Adrenal gland (tissue), 12 donors: ENCODE measurements around the gene RGS1. TPM values are rescaled to one million over a fixed set of nuclear protein-coding genes. Genes with fewer than 3 reads are reported as not detected.

Source experiments
- DNase-seq, 7 donors: peaks; one replicate each; pipeline ENCODE4 v3.0.0-alpha.2; 2019 to 2020
- H3K27ac ChIP-seq, 5 donors: fragments of 200-600 bp; sonication (generic) in 4 of 5; 1 replicate in 3 of 5; 2 replicates in 2 of 5; pipeline versions ENCODE4 v1.5.1 to v1.8.0; 2016 to 2020; ENCODE audit warnings: mild to moderate bottlenecking in 1 of 5
- H3K27me3 ChIP-seq: fragments of 200-600 bp; 2 replicates; pipeline ENCODE4 v1.8.0; 2021
- H3K36me3 ChIP-seq, 2 donors: fragments of 200-600 bp; replicated peaks in 1 of 2; 1 replicate in 1 of 2; 2 replicates in 1 of 2; pipeline versions ENCODE4 v1.5.1 to v1.8.0; 2018 to 2022
- H3K4me1 ChIP-seq, 2 donors: fragments of 200-600 bp; replicated peaks in 1 of 2; 1 replicate in 1 of 2; 2 replicates in 1 of 2; pipeline versions ENCODE4 v1.5.1 to v1.8.0; 2018 to 2021
- H3K4me3 ChIP-seq, 4 donors: fragments of 200-600 bp; sonication (generic) in 3 of 4; one replicate each; pipeline ENCODE4 v1.5.1; 2016 to 2018
- H3K9me3 ChIP-seq, 3 donors: fragments of 200-600 bp; sonication (generic) in 1 of 3; replicated peaks in 1 of 3; 1 replicate in 2 of 3; 2 replicates in 1 of 3; pipeline versions ENCODE4 v1.5.1 to v1.8.0; 2016 to 2021
- POLR2A ChIP-seq, 2 donors: fragments of 450-650 bp; IDR thresholded peaks; one replicate each; pipeline ENCODE4 v1.6.1; 2017; ENCODE audit warnings: antibody characterized with exemption in 2 of 2, mild to moderate bottlenecking in 2 of 2, moderate library complexity in 1 of 2
- WGBS, 4 donors: extraction: QIAGEN DNeasy Blood & Tissue Kit in 2 of 4; methylation state at CpG; one replicate each; pipeline versions ENCODE4 v1.1.5 to v1.1.7; 2013 to 2017; 5-methylcytosine and 5-hydroxymethylcytosine counted together
- intact Hi-C, 2 donors: fragments of 100-400 bp; cut with DNase I; formaldehyde crosslinking; loops; one replicate each; pipeline versions ENCODE4 v1.14.1 to v1.15.0; 2022 to 2023
- polyA plus RNA-seq, 3 donors: library from polyadenylated mRNA; stranded (reverse); fragments of 200-250 nt in 2 of 3; fragments of 350-450 nt in 1 of 3; fragmentation: Illumina TruSeq in 1 of 3; extraction: RNeasy Lipid Tissue Mini Kit (QIAGEN cat#74804) in 1 of 3; gene quantifications; one replicate each; pipeline ENCODE4 v1.2.3, GENCODE V29; 2013 to 2014
- total RNA-seq, 9 donors: library from RNA; depleted of rRNA in 4 of 9; stranded (reverse); fragments of >200 nt in 4 of 9; fragments of 120-200 nt in 1 of 9; fragmentation: NEBNext Ultra II Directional in 1 of 9; extraction: Animal tissue kit (Norgen Biotek cat#: 25700) in 1 of 9; gene quantifications; one replicate each; pipeline versions ENCODE4 v1.1.0 to v1.2.4, GENCODE V29; 2013 to 2023
- TF ChIP-seq, protein P1 (sequence below), 6 experiments: fragments of 450-650 bp in 4 of 6; fragments of 200-600 bp in 2 of 6; sonication (generic) in 1 of 6; IDR thresholded peaks; 1 replicate in 5 of 6; 2 replicates in 1 of 6; pipeline versions ENCODE4 v1.5.1 to v1.8.0; 2016 to 2021; ENCODE audit warnings: antibody characterized with exemption in 6 of 6, mild to moderate bottlenecking in 2 of 6, moderate library complexity in 1 of 6
- donor health status: healthy with polysubstance abuse.
- donor health status: Bipolar disorder and iron deficiency.
- donor health status: DM: yes; HTN: yes; CAD: no.
- donor health status: DM: no; HTN: no; CAD: no.
- donor health status: DM: no; HTN: no; CAD: no.
- donor health status: DM: yes; HTN: yes; CAD: no.

The RGS1 gene
- total and polyA plus RNA-seq, 12 donors = 2.4 to 124 (median 9.4) TPM

DNA sequence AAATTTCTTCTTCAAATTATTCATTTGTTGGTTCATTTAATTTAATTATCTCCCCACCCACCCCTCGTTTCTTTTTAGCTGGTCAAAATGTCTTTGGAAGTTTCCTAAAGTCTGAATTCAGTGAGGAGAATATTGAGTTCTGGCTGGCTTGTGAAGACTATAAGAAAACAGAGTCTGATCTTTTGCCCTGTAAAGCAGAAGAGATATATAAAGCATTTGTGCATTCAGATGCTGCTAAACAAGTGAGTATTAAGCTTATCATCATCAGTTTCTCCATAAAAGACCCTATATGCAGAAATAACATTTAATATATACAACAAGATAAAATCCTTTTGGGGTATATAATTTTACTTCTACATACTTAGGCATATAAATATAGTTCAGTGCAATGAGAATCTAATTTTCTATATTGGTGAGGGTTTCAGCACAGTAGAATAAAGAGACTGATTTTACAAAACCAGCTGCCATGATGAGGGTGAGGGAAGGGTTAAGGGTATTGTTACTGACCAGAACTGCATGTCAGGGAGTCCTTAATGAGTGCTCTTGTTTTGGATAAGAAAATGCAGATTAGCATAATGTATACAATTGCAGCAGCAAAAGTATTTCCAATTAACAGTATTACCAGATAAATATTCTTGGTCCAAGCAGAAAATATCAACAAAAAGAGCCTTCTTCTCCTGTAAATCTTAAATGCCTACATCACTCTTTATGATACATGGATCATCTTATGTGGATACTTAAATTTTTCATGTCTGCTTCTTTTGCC is 2.8 kb downstream of the RGS1 start:
- peak overlapping the region in 1 of 4 donors; percentile 4 for H3K4me3 ChIP-seq
- TF ChIP-seq, protein P1, sequence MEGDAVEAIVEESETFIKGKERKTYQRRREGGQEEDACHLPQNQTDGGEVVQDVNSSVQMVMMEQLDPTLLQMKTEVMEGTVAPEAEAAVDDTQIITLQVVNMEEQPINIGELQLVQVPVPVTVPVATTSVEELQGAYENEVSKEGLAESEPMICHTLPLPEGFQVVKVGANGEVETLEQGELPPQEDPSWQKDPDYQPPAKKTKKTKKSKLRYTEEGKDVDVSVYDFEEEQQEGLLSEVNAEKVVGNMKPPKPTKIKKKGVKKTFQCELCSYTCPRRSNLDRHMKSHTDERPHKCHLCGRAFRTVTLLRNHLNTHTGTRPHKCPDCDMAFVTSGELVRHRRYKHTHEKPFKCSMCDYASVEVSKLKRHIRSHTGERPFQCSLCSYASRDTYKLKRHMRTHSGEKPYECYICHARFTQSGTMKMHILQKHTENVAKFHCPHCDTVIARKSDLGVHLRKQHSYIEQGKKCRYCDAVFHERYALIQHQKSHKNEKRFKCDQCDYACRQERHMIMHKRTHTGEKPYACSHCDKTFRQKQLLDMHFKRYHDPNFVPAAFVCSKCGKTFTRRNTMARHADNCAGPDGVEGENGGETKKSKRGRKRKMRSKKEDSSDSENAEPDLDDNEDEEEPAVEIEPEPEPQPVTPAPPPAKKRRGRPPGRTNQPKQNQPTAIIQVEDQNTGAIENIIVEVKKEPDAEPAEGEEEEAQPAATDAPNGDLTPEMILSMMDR (IDR thresholded peaks at IDR 0.05) = no peak

DNA sequence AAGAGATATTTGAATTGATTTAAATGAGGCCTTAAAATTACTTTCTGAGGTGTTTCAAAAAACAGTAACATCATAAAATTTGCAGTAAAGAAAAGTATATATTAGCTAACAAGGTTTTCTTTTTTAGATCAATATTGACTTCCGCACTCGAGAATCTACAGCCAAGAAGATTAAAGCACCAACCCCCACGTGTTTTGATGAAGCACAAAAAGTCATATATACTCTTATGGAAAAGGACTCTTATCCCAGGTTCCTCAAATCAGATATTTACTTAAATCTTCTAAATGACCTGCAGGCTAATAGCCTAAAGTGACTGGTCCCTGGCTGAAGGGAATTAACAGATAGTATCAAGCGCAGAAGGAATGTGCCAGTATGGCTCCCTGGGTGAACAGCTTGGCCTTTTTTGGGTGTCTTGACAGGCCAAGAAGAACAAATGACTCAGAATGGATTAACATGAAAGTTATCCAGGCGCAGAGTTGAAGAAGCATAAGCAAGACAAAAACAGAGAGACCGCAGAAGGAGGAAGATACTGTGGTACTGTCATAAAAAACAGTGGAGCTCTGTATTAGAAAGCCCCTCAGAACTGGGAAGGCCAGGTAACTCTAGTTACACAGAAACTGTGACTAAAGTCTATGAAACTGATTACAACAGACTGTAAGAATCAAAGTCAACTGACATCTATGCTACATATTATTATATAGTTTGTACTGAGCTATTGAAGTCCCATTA is 3.6 kb downstream of the RGS1 start:
- Histone ChIP-seq H3K36me3 (no peaks in the 10 kb centered on the region), H3K9me3 (no peaks in the 10 kb centered on the region), H3K4me1 (peaks cover 0 to 4% of the 10 kb centered on the region in 2 donors), H3K27ac (no peak overlapping the region), H3K4me3 (no peak overlapping the region), H3K27me3 (no peaks in the 10 kb centered on the region)
- TF ChIP-seq POLR2A (IDR thresholded peaks at IDR 0.05) = no peak
- TF ChIP-seq, protein P1 (IDR thresholded peaks at IDR 0.05) = no peak
- intact Hi-C loops = no loop called here
- DNase-seq = no peak
- 86 to 92% (median 90%) methylated on average over 6 of the region's 6 CpGs for WGBS, 4 donors

More for the DNA sequence above, 2.8 kb downstream of the RGS1 start:
- H3K36me3 ChIP-seq = no peaks in the 10 kb centered on the region
- intact Hi-C loops = no loop called here
- no peak for DNase-seq
- no peaks in the 10 kb centered on the region for H3K27me3 ChIP-seq
- 55 to 72% (median 60%) methylated on average over 1 of the region's 1 CpG for WGBS, 4 donors
- no peaks in the 10 kb centered on the region for H3K9me3 ChIP-seq
- peaks cover 0 to 4% of the 10 kb centered on the region in 2 donors for H3K4me1 ChIP-seq
- no peak overlapping the region for H3K27ac ChIP-seq

DNA sequence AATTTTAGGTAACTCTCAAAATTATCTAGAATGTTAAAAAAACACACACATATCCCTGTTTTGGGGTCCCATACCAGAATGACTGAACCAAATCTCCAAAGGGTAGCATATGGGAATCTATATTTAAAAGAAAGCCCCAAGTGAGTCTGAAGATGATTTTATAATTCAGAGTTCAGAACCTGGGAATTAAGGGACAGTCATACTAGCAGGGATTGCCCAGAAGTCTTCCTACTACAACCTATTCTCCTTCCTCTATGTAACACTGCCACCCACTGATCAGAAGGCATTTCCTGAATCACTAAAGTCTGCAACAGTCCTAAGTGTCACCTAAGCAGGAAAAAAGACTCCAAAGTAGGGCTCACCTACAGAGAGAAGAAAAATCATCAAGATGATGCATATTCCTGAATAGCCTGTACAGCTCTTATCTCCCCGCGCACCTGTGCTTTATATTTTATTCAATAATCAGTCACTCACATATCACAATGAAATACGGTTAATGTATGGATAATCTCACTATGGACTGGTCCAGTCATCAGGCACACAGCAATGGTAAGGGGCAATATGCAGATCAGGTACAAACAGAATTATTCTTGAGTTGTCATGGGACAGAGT is 4.9 kb downstream of the RGS1 start:
- TF ChIP-seq POLR2A (IDR thresholded peaks at IDR 0.05) = no peak
- TF ChIP-seq, protein P1 (IDR thresholded peaks at IDR 0.05) = peak in 5 of 6 experiments; percentile 33 to 52 (median 40)
- H3K4me1 ChIP-seq = no peaks in the 10 kb centered on the region
- no peaks in the 10 kb centered on the region for H3K27me3 ChIP-seq
- DNase-seq = peak in 3 of 7 donors; percentile 26 to 30 (median 28)
- no peak overlapping the region for H3K4me3 ChIP-seq
- H3K9me3 ChIP-seq = no peaks in the 10 kb centered on the region
- H3K36me3 ChIP-seq = no peaks in the 10 kb centered on the region
- no peak overlapping the region for H3K27ac ChIP-seq
- 79 to 93% (median 90%) methylated on average over 3 of the region's 3 CpGs for WGBS, 4 donors
- intact Hi-C loops = no loop called here
